Endometrium (tissue), 2 donors: ENCODE results near the gene EXOSC7.
"Not testable (repeated sequence)": the region's sequence is repeated elsewhere in the genome, so short reads cannot be mapped to it uniquely, and the experiment has no call there.

ENCODE experiments used
- FAIRE-seq: peaks from 2 replicates; lab custom pipeline; 2012; peaks lifted over from hg19 to GRCh38; lab: Jason Lieb, UNC
- donor health status: control.
- donor health status: control.

The EXOSC7 gene

DNA sequence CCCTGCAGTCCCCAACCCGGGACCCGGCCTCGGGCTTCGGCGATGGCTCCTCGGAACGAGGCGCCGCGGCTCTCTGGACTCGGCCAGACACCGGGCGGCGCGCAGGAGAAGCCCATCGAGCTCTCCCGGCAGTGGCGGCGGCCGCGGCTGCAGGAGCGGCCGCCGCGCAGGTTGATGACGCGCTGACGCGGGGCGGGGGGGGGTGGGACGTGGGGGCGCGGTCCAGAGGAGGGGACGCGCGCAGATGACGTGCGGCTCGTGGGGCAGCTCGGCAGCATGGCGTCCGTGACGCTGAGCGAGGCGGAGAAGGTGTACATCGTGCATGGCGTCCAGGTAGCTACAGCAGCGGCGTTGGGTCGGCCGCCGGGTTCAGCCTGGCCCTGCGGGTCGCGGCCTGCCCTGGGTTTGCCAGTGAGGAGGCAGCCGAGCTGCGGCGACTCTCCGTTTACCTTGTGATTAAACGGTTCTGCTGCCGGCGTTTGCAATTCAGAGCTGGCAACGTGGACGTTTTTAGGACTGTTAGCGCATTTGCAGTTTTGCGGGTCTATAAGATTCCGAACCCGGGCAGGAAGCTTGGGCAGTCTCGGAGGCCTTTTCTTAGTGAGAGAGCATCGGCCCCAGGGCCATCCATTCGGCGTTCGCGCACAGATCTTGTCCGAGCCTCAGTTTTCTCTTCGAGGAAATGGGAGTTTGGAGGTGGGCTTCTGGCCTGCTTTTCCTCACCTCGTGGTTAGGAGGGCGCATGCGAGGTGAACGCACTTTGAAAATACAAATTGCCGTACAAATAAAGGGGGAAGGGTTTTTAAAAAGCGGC is at the start of gene EXOSC7, which contains the start of gene ZDHHC3:
Gene EXOSC7, plus strand, starts transcription at position 243 of the 814 bp plus-strand sequence. Its CDS starts 34 bp downstream, at position 277.
Gene ZDHHC3, minus strand, starts transcription at position 173 of the 814 bp plus-strand sequence. CDS start 16,738 bp downstream, outside the sequence.
- FAIRE-seq = no peak

DNA sequence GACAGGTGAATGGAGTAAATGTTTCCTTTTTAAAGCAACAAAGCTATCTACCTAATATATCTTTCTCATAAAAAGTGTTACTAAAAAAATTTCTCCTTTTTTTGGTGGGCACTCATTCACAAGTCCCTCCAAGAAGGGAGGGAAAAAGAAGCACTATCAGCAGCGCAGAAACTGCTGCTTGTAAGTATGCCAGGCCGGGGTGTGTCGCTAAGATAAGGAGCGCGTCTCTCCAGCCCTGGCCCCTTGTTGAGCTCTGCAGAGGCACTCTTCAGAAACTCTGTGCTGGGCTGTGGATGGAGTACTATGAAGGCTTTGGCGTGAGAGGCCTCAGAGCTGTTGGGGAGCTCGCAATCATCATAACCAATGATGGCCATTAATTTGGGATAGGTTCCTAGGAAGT is 49.1 kb upstream of the EXOSC7 start:
- FAIRE-seq = no peak

DNA sequence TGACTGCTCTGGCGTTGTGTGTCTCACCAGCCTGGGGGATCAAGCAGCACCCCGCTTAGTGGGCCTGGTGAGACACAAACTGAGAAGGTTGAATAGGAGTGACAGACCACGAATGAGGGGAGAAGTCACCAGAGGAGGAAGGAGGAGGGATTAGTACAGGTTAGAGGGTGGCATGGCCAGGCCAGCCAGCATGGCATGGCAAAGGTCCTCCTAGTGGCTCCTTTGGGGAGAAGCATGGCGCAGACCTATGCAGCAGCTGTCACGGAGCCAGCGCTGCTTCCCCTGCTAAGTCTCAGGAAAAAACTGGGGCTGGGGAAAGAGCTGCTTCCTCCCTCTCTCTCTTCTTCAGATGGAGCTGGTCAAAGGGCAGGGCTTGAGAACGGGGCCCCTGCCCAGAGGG is 48.7 kb upstream of the EXOSC7 start:
- FAIRE-seq = no peak

DNA sequence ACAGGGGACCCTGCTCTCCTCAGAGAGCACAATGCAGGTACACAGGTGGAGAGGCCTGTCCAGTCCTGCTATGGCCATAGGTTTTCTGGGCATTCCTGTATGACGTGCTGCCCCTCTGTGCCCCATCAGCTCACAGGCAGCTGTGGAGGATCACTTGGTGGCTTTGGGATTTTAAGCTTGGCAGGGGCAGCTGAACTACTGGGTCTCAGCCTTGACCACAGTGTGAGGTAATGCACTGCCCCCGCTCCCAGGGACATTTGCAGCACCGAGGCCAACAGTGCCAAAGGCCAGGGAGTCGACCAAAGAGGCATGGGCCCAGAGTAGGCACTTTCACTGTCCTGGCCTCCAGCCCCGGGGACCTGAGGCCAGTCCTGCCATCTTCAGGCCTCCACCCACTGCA is 46.3 kb upstream of the EXOSC7 start:
- FAIRE-seq = no peak

DNA sequence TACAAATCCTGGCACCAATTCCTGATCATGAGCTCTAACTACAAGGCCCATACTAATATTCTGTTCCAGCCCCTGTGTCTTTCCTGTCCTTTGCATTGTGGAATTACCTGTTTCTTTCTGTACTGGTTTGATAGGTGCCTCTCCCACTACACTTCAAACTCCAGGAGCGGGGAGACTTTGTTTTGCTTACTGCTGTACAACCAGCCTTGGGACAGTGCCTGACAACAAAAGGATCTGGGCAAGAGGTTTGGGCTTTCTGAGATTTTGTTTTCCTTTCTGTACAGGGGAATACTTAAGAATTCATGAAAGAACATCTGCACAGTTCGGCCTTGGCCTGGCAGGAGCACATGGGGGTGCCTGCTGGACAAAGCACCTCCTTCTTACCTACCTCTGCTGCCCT is 45.1 kb upstream of the EXOSC7 start:
- FAIRE-seq = no peak

DNA sequence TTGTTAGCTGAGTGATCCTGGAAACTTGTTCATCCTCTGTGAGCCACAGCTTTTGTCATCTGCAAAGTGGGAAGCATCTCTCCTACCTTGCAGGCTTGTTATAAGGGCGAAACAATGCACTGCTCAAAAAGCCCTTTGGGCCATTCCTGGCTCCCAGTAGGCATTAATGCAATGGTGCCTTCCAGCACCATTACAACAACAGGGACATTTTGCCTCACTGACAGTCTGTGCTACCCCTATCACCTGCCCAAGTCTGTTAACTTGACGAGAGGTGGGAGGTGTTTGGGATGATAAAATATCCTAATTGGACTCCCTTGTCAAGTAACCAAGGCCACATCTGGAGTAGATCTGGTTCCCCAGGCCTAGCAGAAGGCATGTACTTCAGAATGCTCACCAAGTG is 44.3 kb upstream of the EXOSC7 start:
- FAIRE-seq = no peak

DNA sequence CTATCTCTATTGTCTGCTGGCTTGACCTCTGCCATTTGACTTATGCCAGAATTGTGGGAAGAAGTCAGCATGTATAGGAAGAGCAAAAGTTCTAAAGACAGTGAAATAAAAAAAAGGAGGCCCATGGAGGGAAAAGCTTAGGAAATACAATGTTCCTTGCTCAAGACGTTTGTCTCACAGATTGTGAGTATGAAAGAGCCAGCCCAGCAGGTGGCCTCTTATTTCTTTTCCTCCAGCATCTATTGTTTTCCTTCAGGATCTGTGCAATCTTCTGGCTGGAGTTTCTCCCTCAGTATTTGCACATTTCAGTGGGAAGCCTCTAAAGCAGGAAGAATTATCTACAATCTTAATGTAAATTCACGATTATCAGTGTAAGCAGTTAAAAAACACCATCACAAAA is 43.8 kb upstream of the EXOSC7 start:
- FAIRE-seq = no peak

DNA sequence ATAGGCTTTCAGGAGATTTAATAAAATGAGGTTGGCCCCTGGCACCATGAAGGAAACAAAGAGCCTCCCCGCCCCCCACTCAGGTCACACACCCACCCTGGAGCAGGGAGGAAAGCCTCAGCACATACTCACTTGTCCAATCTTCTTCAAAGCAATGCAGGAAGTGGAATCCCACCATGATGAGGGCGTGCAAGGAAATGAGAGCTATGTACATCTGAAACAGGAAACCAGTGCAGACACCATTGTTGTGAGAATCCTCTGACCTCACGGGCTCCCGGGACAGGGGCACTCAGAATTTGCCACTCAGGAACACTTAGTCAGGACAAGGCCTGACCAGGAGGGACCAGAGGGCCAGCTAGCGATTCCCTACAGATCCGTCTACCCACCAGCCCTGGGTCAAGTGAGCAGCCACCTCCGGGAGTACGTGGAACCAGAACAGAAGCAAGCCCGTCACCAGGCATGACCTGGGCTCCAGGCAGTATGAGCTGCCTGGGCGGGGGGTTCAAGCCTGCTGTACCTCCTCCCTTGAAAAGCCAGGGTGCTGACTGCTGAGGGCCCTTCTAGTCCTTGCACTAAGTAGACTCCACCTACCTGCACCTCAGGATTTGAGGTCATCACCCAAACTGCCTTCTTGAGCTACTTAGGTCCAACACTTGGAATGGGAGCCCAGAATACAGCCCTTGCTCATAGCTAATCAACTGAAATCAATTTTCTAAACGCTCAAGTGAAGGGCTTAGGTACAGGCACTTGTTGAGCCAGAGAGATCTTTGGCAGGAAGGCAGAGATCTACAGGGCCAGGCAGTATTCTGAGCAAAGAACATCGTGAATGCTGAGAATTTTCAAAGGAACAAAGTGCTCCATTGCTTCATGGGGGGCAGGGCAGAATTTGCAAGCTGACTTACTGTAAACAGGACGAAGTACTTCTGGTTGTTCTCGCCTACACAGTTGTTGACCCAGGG is 42.8 kb upstream of the EXOSC7 start:
- FAIRE-seq = no peak

GRCh38 chr3:44939581-44940036 is 36.4 kb upstream of the EXOSC7 start:
- no peak for FAIRE-seq

GRCh38 chr3:44942202-44942921 is 33.7 kb upstream of the EXOSC7 start:
- FAIRE-seq = no peak

GRCh38 chr3:44948239-44948638 is 27.8 kb upstream of the EXOSC7 start:
- no peak for FAIRE-seq

- not testable (repeated sequence) for FAIRE-seq
Observed at GRCh38 chr3:44949770-44950169, 26.3 kb upstream of the EXOSC7 start.

DNA sequence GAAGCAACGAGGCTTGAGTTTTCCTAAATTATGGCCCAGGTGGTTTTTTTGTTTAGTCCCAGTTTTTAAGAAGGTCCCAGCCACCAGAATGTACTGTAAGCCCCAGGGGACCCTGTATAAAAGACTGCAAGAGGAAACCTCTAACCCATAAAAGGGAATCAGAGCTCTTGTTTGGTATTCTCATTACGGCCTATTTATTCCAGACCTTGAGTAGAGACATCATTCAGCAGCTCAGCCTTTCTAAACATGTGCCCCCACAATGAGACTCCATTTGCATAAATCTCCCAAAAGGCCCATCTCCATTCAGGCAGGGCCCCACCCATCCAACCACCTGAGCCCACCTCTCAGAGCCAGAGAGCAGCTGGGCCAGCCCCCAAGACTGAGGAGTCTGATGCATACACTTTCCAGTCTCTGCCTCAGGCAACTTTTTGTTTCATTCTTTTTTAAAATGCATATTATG is 25.7 kb upstream of the EXOSC7 start:
- FAIRE-seq = no peak

- FAIRE-seq = no peak
Observed at GRCh38 chr3:44952689-44953088, 23.4 kb upstream of the EXOSC7 start.

DNA sequence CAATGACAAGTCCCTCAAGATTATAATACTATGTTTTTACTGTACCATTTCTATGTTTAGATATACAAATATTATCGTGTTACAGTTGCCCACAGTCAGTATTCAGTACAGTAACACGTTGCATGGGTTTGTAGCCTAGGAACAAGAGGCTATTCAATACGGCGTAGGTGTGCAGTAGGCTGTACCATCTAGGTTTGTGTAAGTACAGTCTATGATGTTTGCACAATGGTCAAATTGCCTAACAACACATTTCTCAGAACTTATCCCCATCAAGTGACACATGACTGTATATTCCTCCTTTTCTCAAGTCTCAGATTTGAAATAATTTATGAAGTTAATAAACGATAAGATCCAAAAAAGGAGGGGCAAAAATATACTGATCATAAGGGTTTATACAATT is 21.7 kb upstream of the EXOSC7 start:
- no peak for FAIRE-seq

GRCh38 chr3:44954962-44955361 is 21.1 kb upstream of the EXOSC7 start:
- FAIRE-seq = no peak

DNA sequence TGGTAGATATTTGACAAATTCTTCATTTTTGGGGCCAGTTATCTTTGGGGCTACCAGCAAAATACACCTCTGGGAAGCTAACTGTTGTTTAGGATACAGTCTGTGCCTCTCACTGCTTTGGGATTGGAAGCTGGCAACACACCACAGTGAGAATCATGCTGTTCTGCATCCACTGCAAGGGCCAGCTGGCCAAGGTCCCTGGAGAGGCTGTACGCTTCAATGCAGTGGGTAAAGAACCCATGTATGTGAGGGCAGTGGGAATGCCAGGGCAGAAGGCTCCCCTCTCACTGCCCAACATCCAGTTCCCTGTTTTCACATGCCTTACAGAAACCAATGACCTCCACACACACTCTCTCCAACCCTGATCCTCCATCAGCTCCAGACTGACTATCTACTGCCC is 20.1 kb upstream of the EXOSC7 start:
- FAIRE-seq = no peak

- FAIRE-seq = no peak
Observed at GRCh38 chr3:44957986-44958385, 18.1 kb upstream of the EXOSC7 start.

- no peak for FAIRE-seq
Observed at GRCh38 chr3:44958386-44958785, 17.7 kb upstream of the EXOSC7 start.

DNA sequence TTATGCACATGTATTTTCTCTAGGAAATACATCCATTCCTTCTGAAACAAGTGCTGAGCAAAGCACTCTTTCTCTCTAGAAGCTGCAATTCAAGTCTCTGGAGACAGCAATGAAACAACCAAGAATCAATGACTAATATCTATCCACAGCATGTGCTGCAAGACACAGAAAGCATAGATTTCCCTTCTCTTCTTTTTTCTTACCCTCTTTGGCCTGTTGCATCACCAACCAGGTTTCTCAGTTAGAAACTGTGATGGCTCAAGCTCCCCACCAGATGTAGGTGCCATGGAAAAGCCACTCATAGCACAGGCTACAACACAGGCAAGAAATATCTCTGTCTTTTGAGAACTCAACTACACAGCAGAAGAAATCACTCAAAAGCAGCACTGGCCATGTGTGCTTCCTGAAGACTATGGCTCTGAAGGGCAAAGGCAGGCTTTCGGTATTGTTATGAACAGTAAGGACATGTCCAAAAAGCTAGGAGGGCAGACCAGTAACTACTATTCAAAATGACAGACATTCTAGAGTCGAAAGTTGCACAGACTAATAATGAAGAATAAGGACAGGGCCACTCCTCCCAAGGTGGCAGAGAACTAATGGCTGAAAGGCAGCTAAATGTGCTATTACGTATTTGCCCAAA is 15.5 kb upstream of the EXOSC7 start:
- FAIRE-seq = no peak

- FAIRE-seq = no peak
Observed at GRCh38 chr3:44961888-44962287, 14.2 kb upstream of the EXOSC7 start.
